Trophoblast cell (in vitro differentiated cells and primary cell): ENCODE data around the gene HOTAIR.

Source experiments
- DNase-seq, 2 donors: peaks; one replicate each; pipeline ENCODE4 v3.0.0-alpha.2; 2016
- H2AFZ ChIP-seq: 2 replicates; pipeline ENCODE4 v1.6.1; 2013; ENCODE audit warnings: low read length, moderate library complexity, mild to moderate bottlenecking; ENCODE audit not compliant: insufficient read depth, poor library complexity
- H2AK5ac ChIP-seq: 2 replicates; pipeline ENCODE4 v1.6.1; 2013; ENCODE audit warnings: mild to moderate bottlenecking, low read length
- H2BK120ac ChIP-seq: 2 replicates; pipeline ENCODE4 v1.6.1; 2013; ENCODE audit warnings: low read length, mild to moderate bottlenecking, moderate library complexity; ENCODE audit not compliant: insufficient read depth, poor library complexity
- H2BK12ac ChIP-seq: 2 replicates; pipeline ENCODE4 v1.6.1; 2013; ENCODE audit warnings: mild to moderate bottlenecking, low read length, moderate library complexity
- H2BK5ac ChIP-seq: 2 replicates; pipeline ENCODE4 v1.6.1; 2013; ENCODE audit warnings: low read length, low read depth, moderate library complexity, mild to moderate bottlenecking; ENCODE audit not compliant: poor library complexity
- H3K14ac ChIP-seq: 2 replicates; pipeline ENCODE4 v1.6.1; 2013; ENCODE audit warnings: mild to moderate bottlenecking, low read length
- H3K18ac ChIP-seq: 2 replicates; pipeline ENCODE4 v1.6.1; 2013; ENCODE audit warnings: mild to moderate bottlenecking, low read length
- H3K23ac ChIP-seq: 2 replicates; pipeline ENCODE4 v1.6.1; 2013; ENCODE audit warnings: low read length
- H3K27ac ChIP-seq: 2 replicates; pipeline ENCODE4 v1.5.1; 2013; ENCODE audit warnings: low read depth, mild to moderate bottlenecking, inconsistent platforms, low read length, moderate library complexity
- H3K27me3 ChIP-seq: 2 replicates; pipeline ENCODE4 v1.6.1; 2013; ENCODE audit warnings: inconsistent platforms, mild to moderate bottlenecking, low read length, moderate library complexity; ENCODE audit not compliant: insufficient read depth
- H3K36me3 ChIP-seq, 2 experiments: 1 replicate in 1 of 2; 2 replicates in 1 of 2; pipeline ENCODE4 v1.6.1; 2013; ENCODE audit warnings: low read length in 2 of 2, mild to moderate bottlenecking in 2 of 2, moderate library complexity in 1 of 2; ENCODE audit not compliant: insufficient read depth in 2 of 2, control insufficient read depth in 1 of 2
- H3K4ac ChIP-seq: 2 replicates; pipeline ENCODE4 v1.6.1; 2013; ENCODE audit warnings: low read depth, mild to moderate bottlenecking, low read length, moderate library complexity
- H3K4me1 ChIP-seq, 2 experiments: 1 replicate in 1 of 2; 2 replicates in 1 of 2; pipeline ENCODE4 v1.6.1; 2013; ENCODE audit warnings: low read length in 2 of 2, mild to moderate bottlenecking in 2 of 2, moderate library complexity in 1 of 2; ENCODE audit not compliant: insufficient read depth in 2 of 2, control insufficient read depth in 1 of 2
- H3K4me2 ChIP-seq: 2 replicates; pipeline ENCODE4 v1.6.1; 2013; ENCODE audit warnings: inconsistent platforms, mild to moderate bottlenecking, low read length, moderate library complexity
- H3K4me3 ChIP-seq: 2 replicates; pipeline ENCODE4 v1.5.1; 2013; ENCODE audit warnings: mild to moderate bottlenecking, low read depth, low read length, inconsistent platforms
- H3K79me1 ChIP-seq: one replicate; pipeline ENCODE4 v1.6.1; 2013; ENCODE audit warnings: low read length
- H3K79me2 ChIP-seq: 2 replicates; pipeline ENCODE4 v1.6.1; 2013; ENCODE audit warnings: low read length, mild to moderate bottlenecking; ENCODE audit not compliant: control insufficient read depth, insufficient read depth, poor library complexity
- H3K9ac ChIP-seq: 2 replicates; pipeline ENCODE4 v1.6.1; 2013; ENCODE audit warnings: mild to moderate bottlenecking, low read length
- H3K9me3 ChIP-seq: 2 replicates; pipeline ENCODE4 v1.6.1; 2013; ENCODE audit warnings: low read depth, mild to moderate bottlenecking, control low read depth, inconsistent platforms, low read length; ENCODE audit not compliant: insufficient read depth
- H4K12ac ChIP-seq: 2 replicates; pipeline ENCODE4 v1.6.1; 2013; ENCODE audit warnings: low read depth, mild to moderate bottlenecking, low read length, moderate library complexity
- H4K8ac ChIP-seq: 2 replicates; pipeline ENCODE4 v1.6.1; 2013; ENCODE audit warnings: low read depth, mild to moderate bottlenecking, low read length, moderate library complexity
- H4K91ac ChIP-seq: one replicate; pipeline ENCODE4 v1.6.1; 2013; ENCODE audit warnings: low read depth, mild to moderate bottlenecking, low read length, moderate library complexity
- WGBS: extraction: QIAGEN DNeasy Blood & Tissue Kit; methylation state at CpG from one replicate; pipeline ENCODE4 v1.1.7; 2013; ENCODE audit warnings: missing lambda C conversion rate; ENCODE audit not compliant: insufficient read length, insufficient coverage; ENCODE audit errors: extremely low coverage; 5-methylcytosine and 5-hydroxymethylcytosine counted together

Gene HOTAIR

GRCh38 chr12:53932915-53933314 is 41.8 kb downstream of the HOTAIR start:
- Histone ChIP-seq H3K4me2 (no peak overlapping the region), H3K27ac (no peak overlapping the region), H2BK120ac (no peak overlapping the region), H4K8ac (no peak overlapping the region), H3K79me1 (no peaks in the 10 kb centered on the region), H3K9me3 (peaks cover 12% of the 10 kb centered on the region), H2BK12ac (no peak overlapping the region), H3K23ac (no peak overlapping the region), H3K18ac (no peak overlapping the region), H3K4me1 (peaks cover 0 to 3% of the 10 kb centered on the region in 2 experiments), H4K91ac (no peak overlapping the region), H2AFZ (no peak overlapping the region), H3K9ac (no peak overlapping the region), H3K36me3 (no peaks in the 10 kb centered on the region), H3K27me3 (peaks cover 83% of the 10 kb centered on the region), H3K79me2 (no peaks in the 10 kb centered on the region), H3K4ac (no peak overlapping the region), H3K14ac (no peak overlapping the region), H4K12ac (no peak overlapping the region), H2BK5ac (no peak overlapping the region), H2AK5ac (no peak overlapping the region), H3K4me3 (no peak overlapping the region)
- no peak for DNase-seq
- WGBS, result no CpG with 5 or more reads among the region's 4 CpGs

- Histone ChIP-seq H3K4me1 (peaks cover 0 to 6% of the 10 kb centered on the region in 2 experiments), H3K27ac (no peak overlapping the region), H3K79me2 (no peaks in the 10 kb centered on the region), H3K23ac (no peak overlapping the region), H3K36me3 (no peaks in the 10 kb centered on the region), H3K4me3 (no peak overlapping the region), H4K8ac (no peak overlapping the region), H3K14ac (no peak overlapping the region), H3K9me3 (peaks cover 12% of the 10 kb centered on the region), H4K12ac (no peak overlapping the region), H2BK12ac (no peak overlapping the region), H2AK5ac (no peak overlapping the region), H3K18ac (no peak overlapping the region), H3K27me3 (peaks cover 83% of the 10 kb centered on the region), H3K4ac (no peak overlapping the region), H2BK120ac (no peak overlapping the region), H3K4me2 (no peak overlapping the region), H4K91ac (no peak overlapping the region), H2BK5ac (no peak overlapping the region), H3K9ac (no peak overlapping the region), H3K79me1 (no peaks in the 10 kb centered on the region), H2AFZ (no peak overlapping the region)
- no CpG with 5 or more reads among the region's 4 CpGs for WGBS
- DNase-seq, result no peak
These were observed 42.7 kb downstream of the HOTAIR start for GRCh38 chr12:53931844-53932581.

GRCh38 chr12:53930591-53931255 is 44.0 kb downstream of the HOTAIR start:
- H3K14ac ChIP-seq, result no peak overlapping the region
- no peak overlapping the region for H2AK5ac ChIP-seq
- peak overlapping the region; percentile 12 for H3K4me3 ChIP-seq
- H3K18ac ChIP-seq, result no peak overlapping the region
- peaks cover 0 to 6% of the 10 kb centered on the region in 2 experiments for H3K4me1 ChIP-seq
- no peak overlapping the region for H4K8ac ChIP-seq
- no peak for DNase-seq
- H3K4me2 ChIP-seq, result peak overlapping the region; percentile 32
- peaks cover 7% of the 10 kb centered on the region for H3K9me3 ChIP-seq
- no peak overlapping the region for H2AFZ ChIP-seq
- H3K9ac ChIP-seq, result no peak overlapping the region
- H3K27ac ChIP-seq, result no peak overlapping the region
- H2BK120ac ChIP-seq, result no peak overlapping the region
- no peaks in the 10 kb centered on the region for H3K79me1 ChIP-seq
- H3K23ac ChIP-seq, result no peak overlapping the region
- H3K79me2 ChIP-seq, result no peaks in the 10 kb centered on the region
- no peak overlapping the region for H2BK5ac ChIP-seq
- no peak overlapping the region for H4K12ac ChIP-seq
- H2BK12ac ChIP-seq, result no peak overlapping the region
- WGBS, result no CpG with 5 or more reads among the region's 30 CpGs
- H3K4ac ChIP-seq, result no peak overlapping the region
- H3K36me3 ChIP-seq, result no peaks in the 10 kb centered on the region
- H4K91ac ChIP-seq, result no peak overlapping the region
- H3K27me3 ChIP-seq, result peaks cover 82% of the 10 kb centered on the region

GRCh38 chr12:53929527-53929926 is 45.2 kb downstream of the HOTAIR start:
- no peak overlapping the region for H4K12ac ChIP-seq
- no CpG with 5 or more reads among the region's 4 CpGs for WGBS
- no peak overlapping the region for H3K9ac ChIP-seq

More at GRCh38 chr12:53929527-53929926, 45.2 kb downstream of the HOTAIR start:
- no peaks in the 10 kb centered on the region for H3K36me3 ChIP-seq
- H2BK5ac ChIP-seq, result no peak overlapping the region
- H3K27ac ChIP-seq, result no peak overlapping the region
- H3K79me2 ChIP-seq, result no peaks in the 10 kb centered on the region
- no peak overlapping the region for H3K4me3 ChIP-seq
- peaks cover 7% of the 10 kb centered on the region for H3K9me3 ChIP-seq
- no peak overlapping the region for H2BK120ac ChIP-seq
- no peak overlapping the region for H3K14ac ChIP-seq
- no peak overlapping the region for H3K4ac ChIP-seq
- no peak overlapping the region for H4K91ac ChIP-seq
- H3K23ac ChIP-seq, result no peak overlapping the region
- H2AK5ac ChIP-seq, result no peak overlapping the region
- H4K8ac ChIP-seq, result no peak overlapping the region
- H2AFZ ChIP-seq, result no peak overlapping the region
- no peak overlapping the region for H3K18ac ChIP-seq
- peaks cover 79% of the 10 kb centered on the region for H3K27me3 ChIP-seq
- no peak overlapping the region for H2BK12ac ChIP-seq
- H3K79me1 ChIP-seq, result no peaks in the 10 kb centered on the region
- H3K4me1 ChIP-seq, result peaks cover 0 to 6% of the 10 kb centered on the region in 2 experiments
- no peak for DNase-seq
- H3K4me2 ChIP-seq, result no peak overlapping the region
